A172 (cell line): ENCODE measurements around the gene OSBPL8. TPM values are rescaled to one million over a fixed set of nuclear protein-coding genes. Genes with fewer than 3 reads are reported as not detected.

Source experiments
- DNase-seq: peaks from one replicate; pipeline ENCODE4 v3.0.0-alpha.2; 2015; ENCODE audit warnings: low spot score
- total RNA-seq: library from RNA; depleted of rRNA; stranded (reverse); fragments of >200 nt; shearing (Covaris generic); gene quantifications from 2 replicates; pipeline ENCODE4 v1.2.3, GENCODE V29; 2014

The OSBPL8 gene
- total RNA-seq, 1 experiment from 2014 or later = 58.1 TPM

DNA sequence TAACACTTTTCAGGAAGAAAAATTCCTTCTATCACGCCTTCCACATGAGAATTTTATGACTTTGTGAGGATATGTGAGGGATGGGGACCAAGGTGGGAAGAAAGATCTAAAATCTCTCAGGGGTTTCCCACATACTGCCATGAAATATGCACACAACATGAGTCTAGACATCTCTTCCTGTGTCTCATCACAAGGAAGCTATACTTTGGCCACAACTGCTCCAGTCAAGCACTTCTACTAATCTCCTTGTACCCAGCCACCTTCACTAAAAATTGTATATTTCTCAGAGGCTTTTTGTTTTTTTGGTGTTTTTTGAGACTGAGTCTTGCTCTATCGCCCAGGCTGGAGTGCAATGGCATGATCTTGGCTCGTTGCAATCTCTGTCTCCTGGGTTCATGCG is 3.2 kb downstream of the OSBPL8 start:
- DNase-seq = no peak

DNA sequence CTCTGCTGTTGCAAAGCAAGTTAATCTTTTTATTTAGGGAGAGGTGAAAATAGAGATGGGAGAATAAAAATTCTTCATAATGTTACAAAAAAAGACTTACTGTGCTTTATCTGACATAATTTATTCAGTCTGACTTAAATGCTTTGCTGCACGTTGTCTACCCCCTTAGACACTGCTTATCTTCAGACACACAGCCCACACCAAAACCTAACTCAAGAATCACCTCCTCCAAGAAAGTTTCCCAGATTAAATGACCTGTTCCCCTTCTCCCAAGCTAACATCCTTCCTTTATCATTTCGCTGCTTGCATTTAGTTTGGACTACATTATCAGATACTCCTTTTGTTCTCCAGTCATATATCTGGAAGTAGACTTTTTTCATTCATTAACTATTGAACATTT is 3.8 kb downstream of the OSBPL8 start:
- DNase-seq = no peak

DNA sequence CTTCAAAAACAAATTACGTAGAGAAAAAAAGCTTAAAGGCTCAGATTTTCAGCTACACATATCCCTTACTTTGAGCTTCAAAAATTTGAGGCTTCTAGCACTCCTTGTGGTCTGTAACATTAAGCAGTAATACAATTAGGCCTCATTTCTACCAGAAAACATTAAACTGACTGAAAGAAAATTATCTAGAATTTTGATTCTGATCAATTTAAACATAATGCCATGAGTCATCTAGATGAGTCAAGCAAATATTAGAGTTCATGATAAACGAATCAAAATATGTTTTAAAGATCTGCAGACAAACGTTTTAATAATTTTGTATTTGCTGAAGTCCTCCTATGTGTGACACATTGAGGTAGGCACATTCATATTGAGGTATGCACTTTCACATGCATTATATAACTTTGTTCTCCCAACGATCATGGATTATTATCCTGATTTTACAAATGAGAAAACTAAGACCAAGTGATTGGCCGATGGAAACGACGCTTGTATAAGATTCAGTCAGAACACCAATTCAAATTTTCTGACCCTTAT is 4.3 kb downstream of the OSBPL8 start:
- DNase-seq = no peak

DNA sequence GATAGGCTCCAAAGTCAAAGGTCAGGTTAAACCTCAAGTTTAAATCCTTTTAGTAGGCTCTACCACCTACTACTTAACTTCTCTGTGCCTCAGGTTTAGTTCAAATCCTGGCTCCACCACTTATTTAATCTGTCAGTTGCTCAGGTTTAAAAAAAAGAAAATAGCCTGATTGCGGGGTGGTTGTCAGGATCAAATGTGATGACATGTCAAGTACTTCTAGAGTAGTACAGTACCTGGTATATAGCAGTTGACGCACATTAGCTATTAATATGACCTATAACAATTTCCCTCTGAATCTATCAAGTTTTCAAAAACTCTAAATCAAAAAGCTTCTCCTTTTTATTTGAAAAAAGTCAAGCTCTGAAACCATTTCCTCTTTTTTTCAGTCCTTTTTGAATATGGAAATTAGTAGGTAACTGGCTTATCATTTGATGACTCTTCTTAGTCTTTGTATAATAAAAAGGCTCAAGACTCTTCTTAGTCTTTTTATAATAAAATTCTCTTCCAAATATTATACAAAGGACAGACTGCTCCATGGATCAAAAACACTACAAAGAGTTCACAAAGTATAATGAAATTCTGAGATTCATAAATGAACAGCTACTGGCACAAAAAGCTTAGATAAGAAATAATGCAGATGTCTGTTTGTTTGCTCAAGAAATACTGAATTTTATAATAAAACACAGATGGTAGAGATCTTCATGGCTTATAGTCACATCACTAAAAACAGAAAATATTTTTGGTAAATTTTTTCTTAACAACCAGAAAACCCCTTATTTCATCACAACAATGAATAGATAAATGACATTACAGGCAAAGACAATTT is 5.0 kb downstream of the OSBPL8 start:
- no peak for DNase-seq

DNA sequence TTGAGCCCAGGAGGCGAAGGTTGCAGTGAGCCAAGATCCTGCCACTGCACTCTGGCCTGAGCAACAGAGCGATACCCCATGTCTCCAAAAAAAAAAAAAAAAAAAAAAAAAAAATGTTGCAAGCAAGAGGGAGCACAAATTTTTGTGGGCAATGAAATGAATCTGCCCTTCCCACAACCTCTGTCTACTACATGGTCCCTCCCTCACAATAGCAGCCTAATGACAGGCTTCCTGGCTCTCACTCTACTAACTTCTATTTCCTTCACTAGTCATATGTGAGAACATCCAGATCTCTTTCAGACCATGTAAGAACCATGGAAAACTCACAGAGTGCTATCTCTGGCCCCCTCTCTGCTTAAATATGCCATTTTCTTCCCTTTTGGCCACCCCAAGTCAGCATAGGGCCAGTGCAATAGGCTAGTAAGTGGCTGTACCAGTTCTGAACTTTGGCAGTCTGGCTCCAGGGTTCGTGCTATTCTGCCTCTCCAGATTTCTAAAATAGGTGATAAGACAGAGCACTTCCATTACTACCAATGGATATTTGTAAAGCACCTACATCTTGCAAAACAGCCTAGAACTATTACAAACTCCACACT is 7.1 kb downstream of the OSBPL8 start:
- DNase-seq = no peak

DNA sequence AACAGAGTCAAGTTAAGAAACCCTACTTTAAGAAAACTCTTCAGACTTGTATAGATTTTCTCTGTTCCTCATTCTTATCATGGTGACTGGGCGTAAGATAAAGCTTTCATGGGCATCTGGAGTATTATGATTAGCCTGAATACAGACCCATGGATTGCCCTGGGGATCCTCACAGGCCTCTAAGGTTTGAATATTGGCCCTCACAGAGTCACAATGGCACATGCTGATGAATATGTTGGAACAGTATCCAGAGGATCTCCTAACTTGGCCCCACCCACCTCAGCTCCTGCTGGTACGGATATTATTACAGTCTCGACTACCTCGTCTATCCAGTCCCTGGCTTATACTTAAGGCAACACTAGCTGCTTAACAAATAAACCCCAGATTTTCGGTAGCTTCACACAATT is 8.1 kb downstream of the OSBPL8 start:
- DNase-seq = no peak

DNA sequence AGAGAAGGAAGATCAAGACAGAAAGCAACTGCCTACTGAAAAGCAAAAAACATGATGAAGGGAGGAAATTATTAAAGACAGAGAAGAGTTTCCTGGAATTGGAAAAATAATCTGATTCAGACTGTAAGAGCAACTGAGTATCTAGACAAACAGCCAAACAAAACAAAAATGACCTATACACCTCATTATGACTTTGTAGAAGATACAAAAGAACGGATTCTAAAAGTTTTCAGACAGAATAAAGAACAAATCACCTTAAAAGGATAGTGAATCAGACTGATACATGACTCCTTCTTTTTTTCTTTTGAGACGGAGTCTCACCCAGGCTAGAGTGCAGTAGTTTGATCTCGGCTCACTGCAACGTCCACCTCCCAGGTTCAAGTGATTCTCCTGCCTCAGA is 10.4 kb downstream of the OSBPL8 start:
- no peak for DNase-seq

DNA sequence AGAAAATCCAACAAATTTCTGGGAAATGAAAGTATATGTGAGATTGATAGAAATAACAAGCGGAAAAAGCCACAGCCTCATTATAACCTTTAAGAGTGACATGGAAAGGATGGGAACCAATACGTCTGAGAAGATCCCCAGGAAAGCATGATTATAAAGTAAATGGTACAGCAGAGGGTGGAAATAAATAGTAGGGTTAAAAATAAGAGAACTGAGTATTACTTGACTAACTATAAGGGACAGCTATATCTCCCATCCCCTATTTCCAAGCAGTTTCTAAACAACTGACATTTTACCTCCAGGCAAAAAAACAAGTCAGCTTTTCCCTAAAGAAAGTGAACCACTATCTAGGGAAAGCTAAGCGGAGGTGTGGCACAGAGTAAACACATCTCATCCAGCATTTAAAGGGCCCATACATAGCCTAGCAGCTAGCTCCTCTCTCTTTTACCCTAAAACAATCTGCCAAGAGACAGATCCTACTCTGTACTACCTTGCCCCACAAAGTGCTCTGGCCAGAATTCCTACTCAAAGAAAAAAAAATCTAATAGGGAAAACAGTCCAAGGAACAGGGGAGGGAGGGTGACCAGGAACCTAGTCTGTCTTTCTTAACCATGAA is 11.2 kb downstream of the OSBPL8 start:
- no peak for DNase-seq

DNA sequence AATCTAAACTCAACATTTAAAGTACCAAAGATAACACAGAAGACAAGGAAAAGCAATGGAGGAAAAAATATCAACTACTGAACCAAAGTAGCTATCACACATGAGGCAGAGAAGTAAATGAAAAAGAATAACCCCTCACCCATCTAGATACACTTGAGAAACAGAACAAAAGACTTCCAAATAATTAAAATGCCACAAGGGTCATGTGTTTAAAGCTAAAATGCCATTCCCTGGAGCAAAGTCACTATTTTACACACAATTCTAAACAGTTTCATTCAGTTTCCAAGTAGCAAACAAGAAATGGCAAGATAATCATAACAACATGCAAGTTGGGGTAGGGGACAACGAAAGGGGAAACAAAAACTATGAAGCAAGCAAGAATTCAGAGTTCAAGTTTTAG is 12.0 kb downstream of the OSBPL8 start:
- DNase-seq = no peak

DNA sequence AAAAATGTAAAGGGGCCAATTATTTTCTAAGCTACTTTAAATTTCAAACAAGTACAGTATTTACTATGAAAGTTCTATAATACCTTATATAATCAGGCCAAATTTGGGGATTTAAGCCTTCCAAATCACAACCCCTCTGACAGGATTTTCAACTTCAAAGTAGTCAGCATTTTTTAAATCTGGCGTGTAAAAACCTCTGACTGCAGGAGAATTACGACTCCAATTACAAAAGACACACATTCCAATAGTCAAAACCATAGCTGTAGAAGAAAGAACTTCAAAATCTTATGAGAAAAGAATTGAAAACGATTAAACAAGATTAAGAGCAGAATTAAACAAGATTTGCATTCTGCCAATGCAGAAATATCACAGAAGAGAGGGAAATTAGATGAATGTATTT is 12.7 kb downstream of the OSBPL8 start:
- no peak for DNase-seq

DNA sequence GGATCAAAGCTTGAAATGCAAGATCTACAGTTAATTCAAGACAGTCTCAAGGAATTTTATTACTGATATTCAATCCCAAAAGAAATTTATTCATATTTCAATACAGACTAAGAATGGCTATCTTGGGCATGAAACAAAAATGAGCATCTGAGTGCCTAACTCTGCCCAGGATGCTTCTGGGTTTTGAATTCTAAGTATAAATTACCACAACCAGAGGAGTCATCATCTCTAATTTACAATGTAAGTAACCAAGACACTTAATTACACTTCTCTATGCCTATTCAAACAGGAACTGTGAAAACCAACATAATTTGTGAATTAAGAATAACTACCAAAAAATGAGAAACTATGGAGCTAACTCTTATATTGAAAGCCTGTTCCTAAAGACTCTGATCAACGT is 14.1 kb downstream of the OSBPL8 start:
- DNase-seq = no peak

DNA sequence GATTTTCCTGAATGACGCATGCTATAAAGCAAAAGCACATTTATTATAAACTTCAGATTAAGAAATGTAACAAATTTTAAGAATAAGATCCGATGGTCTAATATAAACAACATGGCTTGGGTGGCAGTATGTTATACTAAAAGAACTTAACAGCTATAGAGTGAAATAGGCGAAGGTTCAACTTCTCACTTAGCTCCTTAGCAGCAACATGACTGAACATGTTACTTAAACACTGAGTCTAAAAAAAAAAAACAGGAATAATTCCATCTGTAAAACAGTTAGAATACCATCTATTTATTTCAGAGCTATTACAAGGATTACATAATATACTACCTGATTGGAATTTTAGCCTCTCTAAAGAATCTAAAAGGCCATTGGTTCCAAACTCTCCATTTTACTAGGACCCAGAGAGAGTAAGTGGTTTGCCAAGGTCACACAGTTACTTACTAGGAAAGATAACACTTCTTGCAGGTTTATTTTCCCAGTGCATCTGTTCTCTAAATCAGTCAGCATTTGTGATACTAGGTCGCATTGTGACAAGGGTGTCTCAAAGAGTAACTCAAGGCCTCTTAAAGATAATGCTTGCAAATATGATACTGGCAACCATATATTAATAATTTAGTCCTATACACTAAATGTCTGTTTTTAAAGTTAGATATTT is 14.8 kb downstream of the OSBPL8 start:
- DNase-seq = no peak

DNA sequence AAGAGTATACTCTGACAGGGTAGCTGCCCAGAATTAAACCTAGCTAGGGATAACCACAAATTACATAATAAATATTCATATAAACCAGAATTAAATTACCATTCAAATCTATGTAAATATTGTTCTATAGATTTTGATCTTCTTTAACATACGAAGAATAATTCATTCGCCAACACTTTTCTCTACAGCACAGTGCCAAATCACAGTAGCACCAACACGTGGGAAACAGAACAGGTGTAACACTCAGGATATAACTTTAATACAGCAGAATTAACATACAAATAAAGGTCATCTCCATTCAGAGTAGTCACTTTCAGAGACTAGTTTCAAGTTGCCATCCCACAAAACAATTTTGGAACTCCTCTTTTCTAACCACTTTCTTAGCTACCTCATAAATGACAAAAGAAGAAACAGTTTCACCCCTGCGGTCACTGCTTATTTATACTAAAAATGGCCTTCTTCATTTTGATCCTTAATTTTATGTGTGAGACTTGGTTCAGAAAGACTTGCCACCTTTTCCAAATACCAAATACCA is 15.7 kb downstream of the OSBPL8 start:
- DNase-seq = no peak

DNA sequence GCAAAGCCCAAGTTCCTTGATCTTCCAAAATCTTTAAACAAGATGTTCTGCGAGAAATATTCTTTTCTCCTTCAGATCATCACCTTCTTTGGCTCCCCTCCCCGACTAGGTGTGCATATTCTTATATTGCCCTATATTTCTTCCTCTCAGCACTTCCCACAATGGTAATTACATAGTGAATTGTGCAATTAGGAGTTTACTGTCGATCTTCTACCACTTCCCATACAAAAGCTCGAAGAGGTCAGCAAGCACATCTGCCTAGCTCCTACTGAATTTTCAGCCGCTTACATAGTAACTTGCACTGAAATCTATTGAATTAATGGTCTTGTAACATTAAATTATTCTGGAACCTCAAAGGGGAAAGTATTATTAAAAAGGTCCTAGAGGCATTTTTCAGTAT is 16.7 kb downstream of the OSBPL8 start:
- DNase-seq = no peak

DNA sequence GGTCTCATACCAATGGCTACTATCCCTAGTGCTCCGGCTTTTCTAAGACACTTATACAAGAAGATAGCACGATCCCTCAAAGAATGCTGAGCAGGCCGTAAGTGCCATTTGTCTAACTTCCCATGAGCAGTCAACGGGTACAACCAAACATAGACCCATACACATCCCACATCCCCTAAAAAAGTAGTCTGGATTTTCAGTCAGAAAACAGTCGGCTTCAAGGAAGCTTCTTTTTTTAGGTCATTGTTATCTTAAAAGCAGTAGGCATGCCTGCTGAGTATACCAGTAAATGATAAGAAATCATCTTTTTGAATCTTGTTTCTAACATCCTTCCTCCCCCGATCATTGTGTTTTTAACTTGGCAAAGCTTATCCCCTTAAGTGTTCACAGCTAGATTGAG is 19.8 kb downstream of the OSBPL8 start:
- DNase-seq = no peak

DNA sequence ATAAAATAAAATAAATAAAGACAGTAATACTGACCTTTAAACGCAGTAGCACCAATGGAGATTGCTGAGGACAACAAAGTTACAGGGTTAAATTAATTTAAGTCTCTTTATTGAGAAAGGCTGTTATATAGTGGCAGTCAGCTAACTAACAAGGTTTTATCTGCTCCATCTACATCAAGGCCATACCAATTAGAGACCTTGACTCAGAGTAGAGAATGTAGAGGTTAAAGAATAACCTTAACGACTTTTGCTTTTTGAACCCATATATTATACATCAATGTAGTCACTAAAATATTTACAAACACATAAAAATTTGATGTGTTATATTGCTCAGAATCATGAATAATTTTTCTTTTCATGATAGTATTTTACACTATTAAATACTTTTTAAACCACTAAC is 21.6 kb downstream of the OSBPL8 start:
- DNase-seq = no peak

DNA sequence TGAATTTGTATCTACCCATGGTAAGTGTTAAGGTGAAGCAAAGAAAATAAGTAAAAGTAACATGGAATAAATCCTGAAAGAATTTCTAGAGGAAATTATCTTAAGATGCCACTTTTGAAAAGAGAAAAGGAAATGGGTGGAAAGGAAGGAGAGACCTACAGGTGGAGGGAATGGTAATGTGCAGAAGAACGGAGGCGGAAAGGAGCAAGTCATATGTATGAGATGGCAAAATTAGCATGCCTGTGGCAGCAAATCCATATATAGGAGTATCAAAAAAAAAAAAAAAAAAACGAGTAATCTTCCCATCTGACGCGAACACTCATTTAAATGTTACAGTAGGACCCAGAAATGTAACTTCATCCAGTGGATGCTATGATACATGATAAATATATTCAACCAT is 23.0 kb downstream of the OSBPL8 start:
- DNase-seq = no peak

DNA sequence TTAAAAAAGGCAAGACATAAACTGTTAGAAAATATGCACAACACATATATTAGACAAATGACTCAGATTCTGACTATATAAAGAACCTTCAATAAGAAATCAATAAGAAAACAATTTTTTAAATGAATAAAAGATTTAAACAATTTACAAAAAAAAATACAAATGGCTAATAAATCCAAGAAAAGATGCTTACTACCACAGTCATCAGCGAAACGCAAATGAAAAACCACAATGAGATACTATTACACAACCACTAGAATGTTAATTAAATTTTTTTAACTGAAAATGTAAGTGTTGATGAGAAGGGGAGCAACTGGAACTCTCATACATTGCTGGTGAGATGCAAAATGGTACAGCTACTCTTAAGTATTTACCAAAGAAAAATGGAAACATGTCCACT is 24.4 kb downstream of the OSBPL8 start:
- no peak for DNase-seq

DNA sequence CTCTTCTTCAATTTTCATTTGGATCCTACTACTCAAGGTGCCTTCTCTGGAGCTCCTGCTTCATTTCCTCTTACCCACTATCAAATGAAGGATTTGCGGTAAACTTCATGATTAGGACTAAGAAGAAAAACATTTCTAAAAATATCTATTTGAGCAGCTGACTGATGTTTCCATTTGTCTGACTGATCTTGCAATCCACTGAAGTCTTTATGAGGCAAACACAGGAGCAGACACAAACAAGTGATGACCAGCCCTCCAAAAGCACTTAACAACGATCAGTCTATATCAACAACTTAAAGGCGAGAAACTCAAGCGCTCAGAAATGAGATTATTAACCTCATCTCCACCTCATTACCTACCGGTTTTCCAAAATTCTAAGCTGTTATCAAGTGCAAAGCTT is 26.2 kb downstream of the OSBPL8 start:
- no peak for DNase-seq

DNA sequence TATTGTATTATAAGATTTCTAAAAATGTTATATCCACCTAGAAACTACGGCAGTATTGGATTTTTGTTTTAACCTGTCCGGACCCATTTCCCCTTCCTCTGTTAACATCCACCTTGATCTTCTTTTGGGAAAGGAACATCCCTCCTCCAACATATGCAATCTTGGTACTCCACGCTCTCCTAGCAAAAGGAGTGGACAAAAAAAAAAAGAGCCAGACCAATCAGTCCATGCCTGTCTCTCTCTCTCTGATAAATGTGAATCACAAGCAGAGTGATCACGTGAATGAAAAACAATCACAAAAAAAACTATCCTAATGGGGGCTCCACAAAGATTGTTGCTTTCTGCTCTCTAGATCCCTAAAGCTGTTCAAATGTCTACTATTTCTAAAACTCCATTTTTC is 27.1 kb downstream of the OSBPL8 start:
- DNase-seq = no peak

DNA sequence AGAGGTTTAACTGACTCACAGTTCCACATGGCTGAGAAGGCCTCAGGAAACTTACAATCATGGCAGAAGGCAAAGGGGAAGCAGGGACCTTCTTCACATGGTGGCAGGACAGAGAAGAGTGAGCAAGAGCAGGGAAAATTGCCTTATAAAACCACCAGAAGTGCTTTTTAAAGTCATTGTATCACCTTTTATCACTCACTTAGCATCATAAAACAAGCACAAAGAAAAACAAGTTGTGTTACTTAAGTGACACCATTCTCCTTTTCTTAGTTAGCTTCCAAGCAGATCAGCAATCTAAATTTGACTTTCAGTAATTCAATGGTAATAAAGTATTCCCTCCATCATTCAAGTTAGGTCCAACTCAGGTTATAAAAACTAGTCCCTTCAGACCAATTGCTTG is 28.5 kb downstream of the OSBPL8 start:
- no peak for DNase-seq

DNA sequence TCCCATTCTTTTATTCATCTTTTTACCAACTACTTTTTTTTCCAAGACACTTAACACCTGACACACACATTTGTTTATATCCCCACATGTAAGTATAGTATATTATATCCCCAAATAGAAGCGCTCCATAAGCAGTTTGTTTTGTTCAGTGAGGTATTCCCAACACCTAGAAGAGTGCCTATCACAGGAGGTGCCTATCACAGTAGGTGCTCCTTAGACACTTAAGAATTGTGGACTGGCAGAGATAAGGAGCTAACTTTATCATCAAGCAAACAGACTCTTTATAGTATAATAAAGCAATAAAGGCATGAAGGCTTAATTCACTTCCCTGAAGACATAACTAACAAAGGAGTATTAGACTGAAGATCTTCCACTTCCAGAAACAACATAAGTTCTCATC is 29.1 kb downstream of the OSBPL8 start:
- no peak for DNase-seq
